ENCODE measurements around the gene OTX1. TPM values are rescaled to one million over a fixed set of nuclear protein-coding genes. Genes with fewer than 3 reads are reported as not detected.

OTX1 gene
- total and polyA plus RNA-seq, 2 experiments from 2014 or later, result 1.3 to 2.2 TPM

DNA sequence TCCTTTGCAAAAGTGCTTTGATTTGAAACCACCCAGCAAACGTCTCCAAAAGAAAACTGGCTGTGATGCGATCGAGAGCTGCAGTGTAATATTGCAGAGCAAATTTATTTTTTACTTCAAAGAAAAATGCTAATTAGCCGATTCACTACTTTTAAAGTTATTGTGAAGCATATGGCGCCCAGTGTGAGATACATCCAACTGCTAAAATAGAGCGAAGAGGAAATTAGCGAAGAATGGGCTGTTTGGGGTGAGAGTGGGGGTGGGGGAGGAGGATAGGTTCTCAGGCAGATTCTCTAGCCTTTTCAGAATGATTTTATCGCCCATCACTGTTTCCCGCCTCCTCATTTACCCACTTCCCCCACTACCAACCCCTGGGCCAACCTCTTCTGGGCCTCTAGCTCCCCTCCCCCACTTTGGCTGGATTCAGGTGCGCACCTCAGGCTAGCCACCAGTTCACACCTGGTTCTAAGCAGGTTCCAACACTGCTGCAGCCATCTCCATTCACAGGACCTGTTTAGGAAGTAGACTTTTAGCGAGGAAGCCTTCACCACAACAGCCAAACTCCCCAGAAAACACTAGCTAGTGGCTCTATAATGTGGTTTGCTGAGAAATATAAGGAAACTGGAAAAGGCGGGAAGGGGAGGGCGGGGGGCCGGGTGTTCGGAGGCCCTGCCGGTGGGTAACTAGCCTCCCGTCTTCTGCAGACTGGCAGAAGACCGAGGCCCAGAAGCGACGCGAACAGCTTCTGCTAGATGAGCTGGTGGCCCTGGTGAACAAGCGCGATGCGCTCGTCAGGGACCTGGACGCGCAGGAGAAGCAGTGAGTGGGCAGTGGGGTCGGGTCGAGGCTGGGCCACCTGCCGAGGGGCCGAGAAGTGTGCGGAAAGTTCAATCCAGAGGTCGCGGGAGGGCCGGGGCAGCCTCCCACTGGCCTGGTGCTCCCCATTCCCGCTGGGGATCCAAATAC lies 6.0 kb upstream of the OTX1 start:
- H3K27me3 Mint-ChIP-seq (ENCODE audit: insufficient read depth, low read depth, poor library complexity), result peaks cover 62% of the 10 kb centered on the region
- Histone ChIP-seq H3F3A (replicated peaks; ENCODE audit: low read depth) (peaks cover 8% of the 10 kb centered on the region), H3K27ac (ENCODE audit: low read depth) (peak overlapping the region; percentile 86), H2AFZ (no peak overlapping the region), H3K4me3 (peak overlapping the region; percentile 49), H3K36me3 (ENCODE audit: insufficient read depth) (no peaks in the 10 kb centered on the region), H3K4me2 (peak overlapping the region; percentile 96), H3K79me2 (replicated peaks; ENCODE audit: insufficient read depth) (no peaks in the 10 kb centered on the region), H3K4me1 (ENCODE audit: insufficient read depth) (peaks cover 58% of the 10 kb centered on the region), H3K9me2 (ENCODE audit: insufficient read depth) (no peaks in the 10 kb centered on the region), H3K27me3 (ENCODE audit: insufficient read depth) (peaks cover 46% of the 10 kb centered on the region), H4K20me1 (replicated peaks; ENCODE audit: insufficient read depth) (peaks cover 2% of the 10 kb centered on the region; the same call in 1 of the 2 replicates)
- peak; percentile 93 for DNase-seq (ENCODE audit: low spot score)
- peak overlapping the region; percentile 88 for H3K27ac Mint-ChIP-seq
- peaks cover 66% of the 10 kb centered on the region for H3K4me1 Mint-ChIP-seq
- H3K4me3 Mint-ChIP-seq, result peak overlapping the region; percentile 73
- TF ChIP-seq ZNF114 (CRISPR knock-in tag; IDR thresholded peaks at IDR 0.05) (no peak), CREB1 (CRISPR knock-in tag; IDR thresholded peaks at IDR 0.05; ENCODE audit: low read depth) (peak; percentile 32; the same call in 1 of the 2 replicates), CTCF (conservative IDR thresholded peaks at IDR 0.05; ENCODE audit: low read depth in 2 of 2) (no peak), ZNF462 (CRISPR knock-in tag; IDR thresholded peaks at IDR 0.05) (peak; percentile 95), REST (IDR thresholded peaks at IDR 0.05; ENCODE audit: unreplicated experiment) (no peak), NANOG (IDR thresholded peaks at IDR 0.05; ENCODE audit: borderline replicate concordance) (peak; percentile 62)
- TF ChIP-seq, protein P1, sequence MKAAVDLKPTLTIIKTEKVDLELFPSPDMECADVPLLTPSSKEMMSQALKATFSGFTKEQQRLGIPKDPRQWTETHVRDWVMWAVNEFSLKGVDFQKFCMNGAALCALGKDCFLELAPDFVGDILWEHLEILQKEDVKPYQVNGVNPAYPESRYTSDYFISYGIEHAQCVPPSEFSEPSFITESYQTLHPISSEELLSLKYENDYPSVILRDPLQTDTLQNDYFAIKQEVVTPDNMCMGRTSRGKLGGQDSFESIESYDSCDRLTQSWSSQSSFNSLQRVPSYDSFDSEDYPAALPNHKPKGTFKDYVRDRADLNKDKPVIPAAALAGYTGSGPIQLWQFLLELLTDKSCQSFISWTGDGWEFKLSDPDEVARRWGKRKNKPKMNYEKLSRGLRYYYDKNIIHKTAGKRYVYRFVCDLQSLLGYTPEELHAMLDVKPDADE (IDR thresholded peaks at IDR 0.05), result no peak
- ATAC-seq, result peak; percentile 20
- H3K9me3 Mint-ChIP-seq, result no peaks in the 10 kb centered on the region; the same call in 2 of the 3 replicates
- peaks cover 4% of the 10 kb centered on the region; the same call in 1 of the 3 replicates for H3K36me3 Mint-ChIP-seq (ENCODE audit: low read depth)
